Measurements from ENCODE around the gene PABPC1L.
A peak's percentile ranks its signal among the peaks of the same experiment; 100 is the strongest.
"Not testable (repeated sequence)": the region's sequence is repeated elsewhere in the genome, so short reads cannot be mapped to it uniquely, and the experiment has no call there.

The PABPC1L gene

GRCh38 chr20:44909872-44910689, at the start of gene PABPC1L:
Gene PABPC1L, plus strand, starts transcription at chr20:44910060. Its CDS starts 84 bp downstream, at chr20:44910144.
- peak; percentile 85 for DNase-seq

- DNase-seq: no peak
These were observed 48.3 kb upstream of the PABPC1L start for GRCh38 chr20:44861531-44862006.

GRCh38 chr20:44862286-44862685, 47.6 kb upstream of the PABPC1L start:
- no peak for DNase-seq

- DNase-seq: not testable (repeated sequence)
These were observed 46.3 kb upstream of the PABPC1L start for GRCh38 chr20:44863365-44864084.

DNA sequence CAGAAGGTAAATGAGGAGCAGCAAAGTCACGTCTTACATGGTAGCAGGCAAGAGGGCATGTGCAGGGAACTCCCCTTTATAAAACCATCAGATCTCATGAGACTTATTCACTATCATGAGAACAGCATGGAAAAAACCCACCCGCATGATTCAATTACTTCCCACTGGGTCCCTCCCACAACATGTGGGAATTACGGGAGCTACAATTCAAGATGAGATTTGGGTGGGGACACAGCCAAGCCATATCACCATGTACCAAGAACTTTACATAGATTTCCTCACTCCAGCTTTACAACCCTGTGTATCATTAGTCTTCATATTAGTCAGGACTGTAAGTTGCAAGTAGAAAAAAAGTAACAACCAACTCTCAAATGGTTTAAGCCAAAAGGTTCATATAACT, 45.4 kb upstream of the PABPC1L start:
- DNase-seq: not testable (repeated sequence)

DNA sequence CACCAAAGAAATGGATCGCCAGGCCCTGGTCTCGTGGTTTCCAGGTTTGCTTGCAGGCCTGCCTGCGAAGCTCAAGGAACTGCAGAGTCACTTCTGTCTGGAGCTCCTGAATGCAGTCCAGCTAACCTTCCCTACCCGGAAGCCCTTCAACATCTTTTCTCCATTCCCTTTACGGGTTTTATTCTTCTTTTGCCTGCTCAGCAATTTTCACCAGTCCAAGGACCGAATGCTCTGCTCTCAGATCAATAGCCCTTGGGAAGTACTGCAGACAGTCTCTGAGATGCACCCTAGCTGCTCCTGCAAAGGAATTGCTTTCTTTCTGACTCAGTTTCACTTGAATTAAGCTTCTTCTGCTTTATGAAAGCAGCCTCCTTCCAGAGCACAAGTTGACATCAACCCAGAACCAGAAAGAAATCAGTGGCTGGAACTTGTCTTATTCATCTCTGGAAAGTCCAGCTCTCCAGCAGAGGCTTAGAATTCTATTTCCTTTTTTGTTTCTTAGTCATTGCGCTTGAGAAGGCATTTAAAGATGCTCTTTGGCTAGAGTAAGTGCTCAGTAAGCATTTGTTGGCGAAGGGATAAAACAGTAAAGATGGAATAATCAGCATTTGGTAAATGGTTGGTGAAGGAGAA, 43.0 kb upstream of the PABPC1L start:
- peak; percentile 6 for DNase-seq

DNA sequence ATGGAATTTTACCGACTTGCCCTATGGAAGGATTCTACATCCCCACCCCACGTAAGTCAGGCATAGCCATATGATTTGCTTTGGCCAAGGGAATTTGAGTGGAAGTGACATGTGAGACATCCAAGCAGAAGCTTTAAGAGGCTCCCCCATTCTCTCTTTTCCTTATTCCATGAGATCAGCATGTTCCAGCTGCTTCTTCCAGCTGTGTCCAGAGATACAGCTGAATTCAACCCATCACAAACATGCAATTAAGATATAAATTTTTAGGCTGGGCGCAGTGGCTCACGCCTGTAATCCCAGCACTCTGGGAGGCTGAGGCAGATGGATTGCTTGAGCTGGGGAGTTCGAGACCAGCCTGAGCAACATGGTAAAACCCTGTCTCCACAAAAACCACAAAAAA, 40.4 kb upstream of the PABPC1L start:
- no peak for DNase-seq

GRCh38 chr20:44882360-44882759, 27.5 kb upstream of the PABPC1L start:
- not testable (repeated sequence) for DNase-seq

DNA sequence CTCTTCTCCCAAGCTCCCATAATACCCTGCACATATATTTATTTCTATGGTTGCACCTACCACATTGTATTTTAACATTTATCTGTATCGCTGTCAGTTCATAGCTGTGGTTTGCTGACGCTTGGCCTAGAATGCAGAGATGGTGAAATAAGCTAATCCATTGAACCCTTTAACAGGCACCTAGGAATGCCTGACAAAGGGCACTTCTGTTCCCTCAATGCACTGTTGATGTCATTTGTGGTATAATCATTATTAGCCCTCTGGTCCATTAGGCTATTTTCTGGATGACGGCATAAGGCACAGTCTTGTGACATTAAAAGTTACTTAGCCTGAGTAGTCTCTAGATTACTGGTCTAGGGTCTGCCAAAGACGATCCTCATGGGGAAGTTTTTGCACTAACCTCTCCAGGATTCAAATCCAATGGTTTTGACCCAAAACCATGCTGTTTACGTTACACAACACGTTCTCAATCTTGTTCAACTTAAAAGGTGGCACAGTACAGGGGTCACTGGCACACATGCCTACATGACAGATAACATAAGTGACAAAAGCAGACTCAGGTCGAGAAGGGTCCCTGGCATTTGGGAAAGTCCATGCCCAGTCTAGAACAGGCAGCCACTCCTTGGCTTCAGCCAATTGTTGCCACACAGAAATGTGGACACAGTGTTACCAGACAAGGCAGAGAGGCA, 26.5 kb upstream of the PABPC1L start:
- no peak for DNase-seq

GRCh38 chr20:44884907-44885391, 24.9 kb upstream of the PABPC1L start:
- DNase-seq: no peak

DNA sequence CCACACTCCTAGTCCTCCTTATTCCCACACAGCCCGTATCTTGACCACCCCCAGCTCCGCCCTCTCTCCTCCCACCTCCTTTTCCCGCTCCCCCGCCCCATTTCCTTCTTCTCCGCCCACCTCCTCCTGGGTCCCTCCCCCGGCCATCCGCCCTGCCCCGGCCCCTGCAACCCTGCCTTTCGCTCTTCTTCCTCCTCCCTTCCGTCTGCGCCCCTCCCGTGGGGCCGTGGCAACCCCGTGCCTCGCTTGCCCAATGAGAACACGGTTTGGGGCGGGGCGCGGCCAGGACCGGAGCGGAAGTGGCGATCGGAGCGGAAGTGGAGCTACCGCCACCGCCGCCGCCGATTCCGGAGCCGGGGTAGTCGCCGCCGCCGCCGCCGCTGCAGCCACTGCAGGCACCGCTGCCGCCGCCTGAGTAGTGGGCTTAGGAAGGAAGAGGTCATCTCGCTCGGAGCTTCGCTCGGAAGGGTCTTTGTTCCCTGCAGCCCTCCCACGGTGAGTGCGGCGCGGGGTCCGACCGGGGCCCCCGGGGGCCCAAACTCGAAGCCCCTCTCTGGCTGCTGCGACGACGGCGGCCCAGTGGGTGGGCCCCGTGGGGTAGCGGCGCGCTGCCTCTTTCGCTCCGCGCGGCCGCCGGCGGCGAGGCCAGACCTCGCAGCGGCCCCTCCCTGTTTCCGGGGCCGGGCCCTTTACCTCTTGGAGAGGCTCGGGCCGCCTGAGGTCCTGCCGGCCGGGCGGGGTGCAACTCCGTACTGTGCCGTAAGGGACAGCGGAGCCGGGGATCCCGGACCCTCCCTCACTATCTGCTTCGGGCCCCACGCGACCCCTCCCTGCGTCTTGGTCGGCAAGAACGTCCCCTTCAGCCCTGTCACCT, 24.2 kb upstream of the PABPC1L start, which contains the start of gene YWHAB:
TSS of gene YWHAB (plus strand) at position 314 of the 874 bp plus-strand sequence. CDS start 15,829 bp downstream, outside the sequence.
- DNase-seq: peak; percentile 100

GRCh38 chr20:44886266-44886651, 23.6 kb upstream of the PABPC1L start:
- DNase-seq: no peak

GRCh38 chr20:44886828-44887227, 23.0 kb upstream of the PABPC1L start:
- no peak for DNase-seq

DNA sequence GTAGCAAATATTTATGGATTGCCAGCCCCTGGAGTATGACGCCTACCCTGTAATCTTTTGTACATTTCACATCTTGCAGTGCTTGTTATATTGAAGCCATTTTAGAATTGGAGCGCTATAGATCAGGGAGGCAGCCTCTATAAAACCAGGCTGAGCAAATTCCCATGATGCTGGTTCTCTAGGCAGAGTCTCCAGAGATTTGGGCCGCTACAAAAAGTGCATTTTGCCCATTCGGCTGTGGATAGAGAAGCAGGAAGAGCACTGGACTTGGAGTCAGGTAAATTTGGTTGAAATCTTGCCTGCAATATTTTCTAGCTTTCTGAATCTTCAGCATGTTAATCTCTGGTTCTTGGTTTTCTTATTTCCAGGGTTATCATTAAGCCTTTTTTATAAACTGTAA, 22.4 kb upstream of the PABPC1L start:
- DNase-seq: no peak

GRCh38 chr20:44888226-44889103, 21.4 kb upstream of the PABPC1L start:
- no peak for DNase-seq

GRCh38 chr20:44891826-44892225, 18.0 kb upstream of the PABPC1L start:
- DNase-seq: no peak

GRCh38 chr20:44894959-44895358, 14.9 kb upstream of the PABPC1L start:
- no peak for DNase-seq

- DNase-seq: no peak
These were observed 13.3 kb upstream of the PABPC1L start for GRCh38 chr20:44896583-44896982.

- DNase-seq: no peak
These were observed 12.7 kb upstream of the PABPC1L start for GRCh38 chr20:44897133-44897532.

DNA sequence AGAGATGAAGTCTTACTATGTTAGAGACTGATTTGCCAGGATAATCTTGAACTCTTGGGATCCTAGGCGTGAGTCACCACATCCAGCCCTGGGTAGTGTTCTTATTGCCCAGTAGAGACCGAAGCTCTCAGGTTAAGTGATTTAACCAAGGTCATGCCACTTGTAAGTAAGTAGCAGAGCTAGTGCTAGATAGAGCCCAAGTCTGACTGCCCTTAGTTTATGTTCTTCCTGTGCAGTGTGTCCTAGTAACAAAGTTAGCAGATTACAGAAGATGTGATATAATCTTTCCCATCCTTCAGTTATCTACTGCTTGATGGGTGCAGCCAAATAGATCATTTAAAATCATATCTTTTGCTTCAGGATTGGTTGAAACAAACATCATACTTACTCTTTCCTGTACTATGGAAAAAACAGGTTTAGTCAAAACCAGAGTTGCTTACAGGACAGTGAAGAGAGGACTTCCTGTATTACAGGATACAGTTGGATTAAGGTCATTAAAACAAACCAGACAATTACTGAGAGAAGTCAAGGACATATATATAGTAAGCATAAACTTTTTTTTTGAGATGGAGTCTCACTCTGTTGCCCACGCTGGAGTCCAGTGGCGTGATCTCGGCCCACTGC, 9.5 kb upstream of the PABPC1L start:
- peak; percentile 49 for DNase-seq

Data from activated CD4-positive, alpha-beta T cell treated with anti-CD3 and anti-CD28 coated beads, Interleukin-2, Interleukin-6, amounts not matched to agents 100 ng/mL and 50 ng/mL, durations not matched to agents 16 hours and 8 hours (primary cell).